Vagina (tissue), 2 donors: ENCODE data around the gene RPE.

Experiments used
- POLR2A ChIP-seq, 2 donors: fragments of 450-650 bp; IDR thresholded peaks; one replicate each; pipeline ENCODE4 v1.6.1; 2017; ENCODE audit warnings: antibody characterized with exemption in 2 of 2, mild to moderate bottlenecking in 2 of 2, moderate library complexity in 2 of 2
- TF ChIP-seq, protein P1 (sequence below), 3 experiments: fragments of 450-650 bp in 2 of 3; fragments of 200-600 bp in 1 of 3; sonication (generic) in 1 of 3; IDR thresholded peaks; one replicate each; pipeline ENCODE4 v1.5.1; 2017 to 2019; ENCODE audit warnings: antibody characterized with exemption in 3 of 3, mild to moderate bottlenecking in 2 of 3, moderate library complexity in 2 of 3

DNA sequence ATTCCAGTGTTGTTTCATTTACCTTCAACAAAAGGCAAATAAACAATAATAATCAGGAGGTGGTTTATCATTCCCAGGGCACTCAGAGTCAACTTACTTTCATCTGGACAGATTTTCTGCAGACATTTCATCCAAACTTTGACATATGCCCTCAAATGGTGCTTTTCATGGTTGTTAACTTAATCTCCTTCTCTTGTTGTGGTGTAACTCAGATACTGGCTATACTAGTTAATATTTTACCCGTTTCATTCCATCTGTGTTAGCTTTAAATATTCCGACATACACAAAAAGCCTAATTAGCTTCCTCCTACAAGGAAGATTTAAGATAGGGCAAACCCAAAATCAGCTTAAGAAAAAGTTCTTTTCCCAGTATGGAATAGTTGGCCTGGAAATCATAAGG is 44.4 kb upstream of the RPE start:
- TF ChIP-seq POLR2A (IDR thresholded peaks at IDR 0.05): no peak
- TF ChIP-seq, protein P1, sequence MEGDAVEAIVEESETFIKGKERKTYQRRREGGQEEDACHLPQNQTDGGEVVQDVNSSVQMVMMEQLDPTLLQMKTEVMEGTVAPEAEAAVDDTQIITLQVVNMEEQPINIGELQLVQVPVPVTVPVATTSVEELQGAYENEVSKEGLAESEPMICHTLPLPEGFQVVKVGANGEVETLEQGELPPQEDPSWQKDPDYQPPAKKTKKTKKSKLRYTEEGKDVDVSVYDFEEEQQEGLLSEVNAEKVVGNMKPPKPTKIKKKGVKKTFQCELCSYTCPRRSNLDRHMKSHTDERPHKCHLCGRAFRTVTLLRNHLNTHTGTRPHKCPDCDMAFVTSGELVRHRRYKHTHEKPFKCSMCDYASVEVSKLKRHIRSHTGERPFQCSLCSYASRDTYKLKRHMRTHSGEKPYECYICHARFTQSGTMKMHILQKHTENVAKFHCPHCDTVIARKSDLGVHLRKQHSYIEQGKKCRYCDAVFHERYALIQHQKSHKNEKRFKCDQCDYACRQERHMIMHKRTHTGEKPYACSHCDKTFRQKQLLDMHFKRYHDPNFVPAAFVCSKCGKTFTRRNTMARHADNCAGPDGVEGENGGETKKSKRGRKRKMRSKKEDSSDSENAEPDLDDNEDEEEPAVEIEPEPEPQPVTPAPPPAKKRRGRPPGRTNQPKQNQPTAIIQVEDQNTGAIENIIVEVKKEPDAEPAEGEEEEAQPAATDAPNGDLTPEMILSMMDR (IDR thresholded peaks at IDR 0.05): no peak
